Activated naive CD4-positive, alpha-beta T cell (primary cell): ENCODE measurements around the gene CD47.
A peak's percentile ranks its signal among the peaks of the same experiment; 100 is the strongest.

ENCODE experiments used
- DNase-seq, 4 experiments: peaks; one replicate each; lab custom pipeline; 2025; lab: John Stamatoyannopoulos, UW

CD47 gene

GRCh38 chr3:108090701-108091497 is at the start of gene CD47:
Gene CD47, minus strand, starts transcription at chr3:108091031. Its CDS starts 123 bp downstream, at chr3:108090908.
- DNase-seq, result peak; percentile 88 to 97 (median 94)

GRCh38 chr3:108137460-108137814 is 46.6 kb upstream of the CD47 start:
- DNase-seq, result no peak

- no peak for DNase-seq
Observed at GRCh38 chr3:108136561-108137459, 46.0 kb upstream of the CD47 start.

- no peak for DNase-seq
Observed at GRCh38 chr3:108134555-108134880, 43.7 kb upstream of the CD47 start.

GRCh38 chr3:108133858-108134554 is 43.2 kb upstream of the CD47 start:
- DNase-seq, result no peak

- no peak for DNase-seq
Observed at GRCh38 chr3:108133048-108133369, 42.2 kb upstream of the CD47 start.

GRCh38 chr3:108131475-108132134 is 40.8 kb upstream of the CD47 start:
- DNase-seq, result no peak

GRCh38 chr3:108130701-108131474 is 40.1 kb upstream of the CD47 start:
- DNase-seq, result no peak

GRCh38 chr3:108130236-108130635 is 39.4 kb upstream of the CD47 start:
- no peak for DNase-seq

GRCh38 chr3:108127301-108127988 is 36.6 kb upstream of the CD47 start:
- DNase-seq, result peak in 3 of 4 experiments; percentile 2 to 44 (median 27)

GRCh38 chr3:108126348-108126747 is 35.5 kb upstream of the CD47 start:
- DNase-seq, result no peak

- peak in 3 of 4 experiments; percentile 12 to 30 (median 27) for DNase-seq
Observed at GRCh38 chr3:108125550-108126071, 34.8 kb upstream of the CD47 start.

- DNase-seq, result no peak
Observed at GRCh38 chr3:108125153-108125543, 34.3 kb upstream of the CD47 start.

GRCh38 chr3:108124337-108125152 is 33.7 kb upstream of the CD47 start:
- peak in 2 of 4 experiments; percentile 9 to 11 for DNase-seq

- DNase-seq, result no peak
Observed at GRCh38 chr3:108123326-108123725, 32.5 kb upstream of the CD47 start.

GRCh38 chr3:108122276-108122675 is 31.4 kb upstream of the CD47 start:
- no peak for DNase-seq

- DNase-seq, result no peak
Observed at GRCh38 chr3:108119398-108120104, 28.7 kb upstream of the CD47 start.

- no peak for DNase-seq
Observed at GRCh38 chr3:108118038-108118768, 27.4 kb upstream of the CD47 start.
